GM18499 (cell line): ENCODE data around the gene MUTYH.
"Not testable (repeated sequence)": the region's sequence is repeated elsewhere in the genome, so short reads cannot be mapped to it uniquely, and the experiment has no call there.

Experiments
- ATAC-seq: cut with Tn5 transposase; IDR thresholded peaks from one replicate; pipeline ENCODE4 v1.9.1; 2021; ENCODE audit warnings: moderate number of reproducible peaks; ENCODE audit not compliant: insufficient read depth, unreplicated experiment

Gene MUTYH

DNA sequence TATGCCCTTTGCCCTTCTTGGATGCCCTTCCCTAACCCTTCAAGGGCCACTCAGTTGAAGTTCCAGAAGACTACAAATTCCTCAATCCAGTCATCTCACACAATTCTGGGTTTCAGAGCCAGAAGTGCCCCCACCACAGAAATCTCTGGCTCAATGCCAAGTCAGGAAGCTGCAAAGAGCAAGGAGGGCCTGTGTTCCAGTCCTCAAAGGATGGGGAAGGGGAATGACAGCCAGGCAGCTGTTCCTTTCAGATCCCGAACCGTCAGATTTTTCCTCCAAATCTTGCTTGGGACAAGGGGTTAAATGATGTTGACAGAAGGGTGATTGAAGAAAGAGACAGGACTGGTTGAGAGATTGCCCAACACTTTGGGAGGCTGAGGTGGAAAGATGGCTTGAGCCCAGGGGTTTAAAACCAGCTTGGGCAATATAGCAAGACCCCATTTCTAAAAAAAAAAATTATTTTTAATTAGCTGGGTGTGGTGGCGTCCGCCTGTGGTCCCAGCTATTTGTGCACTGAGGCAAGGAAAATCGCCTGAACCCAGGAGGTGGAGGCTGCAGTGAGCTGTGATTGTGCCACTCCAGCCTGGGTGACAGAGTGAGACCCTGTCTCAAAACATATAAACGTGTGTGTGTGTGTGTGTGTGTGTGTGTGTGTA is 14.3 kb downstream of the MUTYH start:
- no peak for ATAC-seq

GRCh38 chr1:45322486-45323040 is 17.7 kb downstream of the MUTYH start:
- no peak for ATAC-seq

GRCh38 chr1:45321444-45321843 is 18.8 kb downstream of the MUTYH start:
- no peak for ATAC-seq

DNA sequence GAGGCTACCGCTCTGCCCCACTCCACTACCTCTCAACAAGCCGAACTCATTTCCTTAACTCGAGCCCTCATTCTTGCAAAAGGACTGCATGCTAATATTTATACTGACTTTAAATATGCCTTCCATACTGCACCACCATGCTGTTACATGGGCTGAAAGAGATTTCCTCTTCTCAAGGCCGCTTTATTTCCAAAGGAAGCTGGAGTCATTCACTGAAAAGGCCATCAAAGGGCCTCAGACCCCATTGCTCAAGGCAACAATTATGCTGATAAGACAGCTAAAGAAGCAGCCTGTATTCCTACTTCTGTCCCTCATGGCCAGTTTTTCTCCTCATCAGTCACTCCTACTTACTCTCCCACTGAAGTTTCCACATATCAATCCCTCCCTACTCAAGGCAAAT is 20.5 kb downstream of the MUTYH start:
- no peak for ATAC-seq

DNA sequence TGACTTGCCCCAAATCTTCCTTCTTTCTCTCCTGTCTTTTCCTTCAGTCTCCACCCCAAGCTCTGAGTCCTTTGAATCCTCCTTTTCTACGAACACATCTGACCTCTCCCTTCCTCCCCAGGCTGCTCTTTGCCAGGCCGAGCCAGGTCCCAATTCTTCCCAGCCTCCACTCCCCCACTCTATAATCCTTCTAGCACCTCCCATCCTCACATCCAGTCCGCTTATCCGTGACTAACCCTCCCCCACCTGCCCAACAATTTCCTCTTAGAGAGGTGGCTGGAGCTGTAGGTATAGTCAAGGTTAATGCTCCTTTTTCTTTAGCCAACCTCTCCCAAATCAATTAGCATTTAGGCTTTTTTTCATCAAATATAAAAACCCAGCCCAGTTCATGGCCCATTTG is 23.1 kb downstream of the MUTYH start:
- no peak for ATAC-seq

DNA sequence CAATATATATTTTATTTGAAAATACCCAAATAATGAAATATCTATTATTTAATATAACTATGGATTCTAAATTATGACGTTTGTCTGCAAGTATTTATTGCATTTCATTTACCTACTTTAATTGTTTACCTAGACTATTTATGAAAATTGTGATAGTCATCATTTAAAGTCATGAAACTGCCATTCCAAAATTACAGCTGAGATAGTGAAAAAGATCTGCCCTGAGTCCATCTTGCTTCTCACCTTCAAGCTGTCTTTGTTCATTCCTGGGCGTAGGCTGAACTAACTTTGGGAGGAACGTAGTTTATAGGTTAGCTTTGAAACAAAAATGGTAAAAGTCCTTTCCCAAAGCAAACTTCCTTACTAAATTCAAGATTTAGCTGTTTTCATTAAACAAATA is 26.0 kb downstream of the MUTYH start:
- ATAC-seq: no peak

- no peak for ATAC-seq
Observed at GRCh38 chr1:45306905-45307304, 33.3 kb downstream of the MUTYH start.

DNA sequence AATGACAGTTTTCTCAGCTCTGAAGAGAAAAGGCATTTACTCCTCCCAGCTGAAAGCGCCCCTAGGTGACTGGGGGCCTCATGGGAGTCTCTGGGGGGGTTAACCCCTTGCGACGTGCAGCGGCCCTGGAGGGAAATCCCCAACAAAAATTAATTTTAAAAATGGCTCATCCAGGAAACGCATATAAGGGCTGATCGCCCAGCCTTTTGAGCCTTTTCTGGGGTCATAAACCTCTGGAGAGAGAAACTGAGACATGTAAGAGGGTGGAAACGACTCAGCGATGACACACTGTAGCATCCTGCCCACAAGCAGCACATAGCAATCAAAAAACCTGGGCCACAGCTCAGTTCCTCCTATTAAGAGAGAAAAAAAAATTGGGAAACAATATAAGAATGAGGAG is 33.9 kb downstream of the MUTYH start:
- no peak for ATAC-seq

DNA sequence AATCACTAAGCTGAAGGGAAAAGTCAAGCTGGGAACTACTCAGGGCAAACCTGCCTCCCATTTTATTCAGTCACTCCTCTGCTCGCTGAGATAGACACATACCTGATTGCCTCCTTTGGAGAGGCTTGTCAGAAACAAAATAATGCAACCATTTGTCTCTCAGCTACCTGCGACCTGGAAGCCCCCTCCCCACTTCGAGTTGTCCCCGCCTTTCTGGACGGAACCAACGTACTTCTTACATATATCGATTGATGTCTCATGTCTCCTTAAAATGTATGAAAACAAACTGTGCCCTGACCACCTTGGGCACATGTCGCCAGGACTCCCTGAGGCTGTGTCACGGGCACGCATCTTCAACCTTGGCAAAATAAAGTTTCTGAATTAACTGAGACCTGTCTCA is 35.0 kb downstream of the MUTYH start:
- ATAC-seq: no peak

DNA sequence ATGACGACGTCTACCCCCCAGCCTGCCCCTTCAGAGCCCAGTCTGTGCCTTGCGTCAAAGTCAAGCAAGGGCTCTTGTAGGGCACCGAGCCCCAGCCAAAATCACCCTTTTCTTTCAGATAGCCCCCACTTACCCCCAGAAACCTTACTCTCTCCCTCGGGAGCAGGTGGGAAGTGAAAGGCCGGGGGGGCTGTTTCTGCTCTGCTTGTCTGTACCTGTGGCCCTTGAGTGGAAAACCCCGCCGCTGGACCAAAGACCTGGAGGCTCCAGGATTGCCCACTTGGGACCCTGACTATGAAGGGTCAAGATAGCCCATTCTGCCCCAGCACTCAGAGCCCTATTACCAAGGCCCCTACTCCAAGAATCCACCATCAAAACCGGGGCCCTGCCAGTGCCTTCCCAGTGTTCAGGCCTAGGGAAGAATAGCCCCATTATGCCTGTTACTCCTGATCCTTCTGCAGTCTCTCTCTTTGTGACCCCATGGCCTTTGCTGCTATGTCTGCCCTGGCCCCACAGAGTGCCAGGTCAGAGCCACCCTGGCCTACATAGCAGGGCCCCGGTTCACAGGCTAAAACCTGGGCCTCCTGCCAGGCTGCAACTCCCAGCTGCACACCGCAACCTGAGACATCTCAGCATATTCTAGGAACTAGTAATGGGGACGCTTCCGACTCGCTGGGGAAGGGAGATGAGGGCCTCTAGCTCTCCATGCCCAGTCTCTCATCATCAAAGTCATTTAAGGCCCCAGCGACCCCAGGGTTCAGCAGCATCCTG is 35.7 kb downstream of the MUTYH start:
- no peak for ATAC-seq

- ATAC-seq: peak; percentile 44
Observed at GRCh38 chr1:45303520-45304310, 36.5 kb downstream of the MUTYH start.

DNA sequence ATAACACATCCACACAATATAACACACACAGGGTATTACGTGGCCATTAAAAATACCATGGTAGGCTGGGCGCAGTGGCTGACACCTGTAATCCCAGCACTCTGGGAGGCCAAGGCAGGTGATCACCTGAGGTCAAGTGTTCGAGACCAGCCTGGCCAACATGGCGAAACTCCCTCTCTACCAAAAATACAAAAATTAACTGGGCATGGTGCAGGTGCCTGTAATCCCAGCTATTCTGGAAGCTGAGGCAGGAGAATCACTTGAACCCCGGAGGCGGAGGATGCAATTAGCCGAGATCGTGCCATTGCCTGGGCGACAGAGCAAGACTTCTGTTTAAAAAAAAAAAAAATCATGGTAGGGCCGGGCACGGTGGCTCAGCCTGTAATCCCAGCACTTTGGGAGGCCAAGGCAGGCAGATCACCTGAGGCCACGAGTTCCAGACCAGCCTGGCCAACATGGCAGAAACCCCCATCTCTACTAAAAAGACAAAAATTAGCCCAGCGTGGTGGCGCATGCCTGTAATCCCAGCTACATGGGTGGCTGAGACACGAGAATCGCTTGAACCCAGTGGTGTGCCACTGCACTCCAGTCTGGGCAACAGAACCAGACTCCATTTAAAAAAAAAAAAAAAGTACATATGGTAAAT is 37.6 kb downstream of the MUTYH start:
- ATAC-seq: no peak

DNA sequence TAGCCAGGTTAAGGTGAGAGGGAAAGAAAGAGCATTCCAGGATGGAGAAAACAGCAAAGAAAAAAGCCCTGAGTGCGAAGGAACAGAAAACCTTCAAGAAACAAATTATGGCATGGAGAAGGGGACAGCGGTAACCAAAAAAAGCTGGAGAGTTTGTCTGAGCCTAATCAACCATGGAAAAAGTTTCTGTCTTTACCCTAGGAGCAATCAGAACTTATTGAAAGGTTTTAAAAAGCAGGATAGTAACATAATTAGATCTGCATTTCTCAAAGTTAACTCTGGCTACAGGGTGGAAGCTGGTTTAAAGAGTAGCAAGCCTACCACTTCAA is 39.6 kb downstream of the MUTYH start:
- no peak for ATAC-seq

DNA sequence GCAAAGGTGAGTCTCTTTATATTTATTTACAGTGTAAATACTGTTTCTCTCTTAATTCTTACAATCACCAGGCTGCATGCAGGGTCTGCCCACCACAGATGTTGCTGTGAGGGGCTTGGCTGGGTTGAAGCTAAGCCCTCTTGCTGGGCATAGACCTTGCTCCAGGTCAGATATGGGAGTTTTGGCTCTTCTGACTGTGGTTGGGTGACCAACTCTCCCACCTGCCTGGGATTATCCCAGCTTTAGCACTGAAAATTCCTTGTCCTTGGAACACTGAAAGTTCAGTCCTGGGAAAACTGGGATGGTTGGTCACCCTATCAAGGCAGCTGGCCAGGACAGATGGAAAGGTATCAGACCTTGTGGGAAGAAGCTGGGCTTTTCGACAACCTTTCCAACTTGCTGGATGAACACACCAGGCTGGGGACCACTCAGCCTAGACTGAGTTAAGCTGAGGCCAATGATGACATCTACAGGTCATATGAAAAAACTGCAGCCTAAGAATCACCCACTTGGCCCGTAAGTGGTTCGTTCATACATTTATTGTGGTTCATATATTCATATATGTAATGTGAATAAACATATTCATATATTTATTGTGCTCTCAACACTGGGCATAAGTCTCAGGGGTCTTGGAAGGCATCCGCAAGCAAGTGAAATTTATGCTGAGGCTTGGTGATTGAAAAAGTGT is 40.1 kb downstream of the MUTYH start:
- ATAC-seq: no peak

DNA sequence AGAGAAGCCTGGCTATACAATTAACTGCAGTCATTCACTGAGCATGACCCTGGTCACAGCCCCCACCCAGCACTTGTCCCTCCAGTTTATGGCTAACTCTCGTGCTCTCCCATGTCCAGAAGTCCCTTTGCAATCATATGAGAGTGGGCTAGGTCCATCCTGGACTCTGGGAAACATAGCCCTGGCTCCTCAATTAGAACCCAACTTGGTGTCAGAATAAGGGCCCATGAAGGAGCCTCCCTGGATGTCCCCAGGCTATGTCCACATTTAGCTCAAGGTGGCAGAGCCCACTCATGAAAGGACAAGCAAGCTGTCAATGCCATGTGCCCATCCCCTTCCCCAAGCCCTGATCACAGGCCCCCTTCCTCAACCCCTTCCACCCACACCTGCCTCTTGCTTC is 40.9 kb downstream of the MUTYH start:
- no peak for ATAC-seq

DNA sequence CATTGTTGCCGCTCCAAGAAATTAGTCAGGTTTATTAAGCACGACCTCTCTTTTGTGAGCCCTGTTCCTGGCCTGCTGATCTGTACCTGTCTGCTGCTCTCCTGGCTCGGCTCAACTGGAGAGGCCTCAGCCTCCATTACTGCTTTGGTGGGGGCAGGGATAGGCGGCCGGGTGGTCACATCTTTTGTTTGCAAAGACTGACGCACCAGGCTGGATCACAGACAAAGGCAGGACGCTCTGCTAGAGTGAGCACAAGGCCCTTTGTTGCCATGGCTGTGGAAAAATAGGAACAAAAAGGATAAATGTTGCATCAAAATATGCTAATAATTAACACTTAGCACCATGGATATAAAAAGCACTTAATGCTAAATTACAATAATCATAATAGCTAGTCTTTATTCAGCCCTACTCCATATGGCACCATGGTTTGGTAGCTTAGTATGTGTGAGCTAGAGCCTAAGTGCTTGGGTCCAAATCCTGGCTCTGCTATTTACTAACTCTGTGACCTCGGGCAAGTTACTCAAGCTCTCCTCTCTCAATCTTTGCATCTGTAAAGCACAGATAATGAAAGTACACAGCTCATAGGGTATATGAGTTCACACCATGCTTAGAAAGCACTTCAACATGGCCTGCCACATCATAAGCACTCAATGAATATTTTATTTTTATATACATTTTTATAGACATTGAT is 42.4 kb downstream of the MUTYH start:
- ATAC-seq: no peak

- ATAC-seq: no peak
Observed at GRCh38 chr1:45291716-45292115, 48.5 kb downstream of the MUTYH start.

DNA sequence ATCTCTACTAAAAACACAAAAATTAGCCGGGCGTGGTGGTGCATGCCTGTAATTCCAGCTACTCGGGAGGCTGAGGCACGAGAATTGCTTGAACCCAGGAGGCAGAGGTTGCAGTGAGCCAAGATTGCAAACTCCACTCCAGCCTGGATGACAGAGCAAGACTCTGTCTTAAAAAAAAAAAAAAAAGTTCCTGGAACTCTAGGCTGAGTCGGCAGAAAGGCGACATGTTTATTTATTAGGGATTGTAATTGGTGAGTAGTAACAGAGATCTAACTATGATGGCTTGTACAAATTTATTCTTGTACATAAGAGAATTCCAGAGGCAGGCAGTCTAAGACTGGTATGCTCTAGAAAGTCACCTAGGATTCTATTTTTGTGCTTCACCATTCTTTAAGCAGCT is 49.2 kb downstream of the MUTYH start:
- ATAC-seq: not testable (repeated sequence)

- ATAC-seq: not testable (repeated sequence)
Observed at GRCh38 chr1:45286521-45286920, 53.7 kb downstream of the MUTYH start.
